Kidney epithelial cell (primary cell): ENCODE results near the gene QTRT2. TPM values are rescaled to one million over a fixed set of nuclear protein-coding genes. Genes with fewer than 3 reads are reported as not detected.
A peak's percentile ranks its signal among the peaks of the same experiment; 100 is the strongest.

Source experiments
- DNase-seq: peaks from one replicate; pipeline ENCODE4 v3.0.0-alpha.2; 2010; ENCODE audit warnings: low read depth
- H3K27me3 ChIP-seq: 2 replicates; pipeline ENCODE4 v1.6.0; 2011; ENCODE audit warnings: low read length; ENCODE audit not compliant: control insufficient read depth, insufficient read depth
- H3K36me3 ChIP-seq: 2 replicates; pipeline ENCODE4 v1.5.1; 2011; ENCODE audit warnings: low read length; ENCODE audit not compliant: control insufficient read depth, insufficient read depth
- H3K4me3 ChIP-seq: 2 replicates; pipeline ENCODE4 v1.5.1; 2011; ENCODE audit warnings: low read depth, mild to moderate bottlenecking, control low read depth, low read length
- total RNA-seq: library from RNA; depleted of rRNA; stranded (reverse); fragments of >200 nt; gene quantifications from 2 replicates; pipeline ENCODE4 v1.2.3, GENCODE V29; 2015
- TF ChIP-seq, protein P1 (sequence below): IDR thresholded peaks from 2 replicates; pipeline ENCODE4 v1.5.1; 2011; ENCODE audit warnings: mild to moderate bottlenecking, moderate library complexity, low read length, control low read depth, inconsistent platforms; ENCODE audit not compliant: insufficient read depth, poor library complexity, severe bottlenecking

QTRT2 gene
- total RNA-seq, 1 donor from 2014 or later: 30.1 TPM

DNA sequence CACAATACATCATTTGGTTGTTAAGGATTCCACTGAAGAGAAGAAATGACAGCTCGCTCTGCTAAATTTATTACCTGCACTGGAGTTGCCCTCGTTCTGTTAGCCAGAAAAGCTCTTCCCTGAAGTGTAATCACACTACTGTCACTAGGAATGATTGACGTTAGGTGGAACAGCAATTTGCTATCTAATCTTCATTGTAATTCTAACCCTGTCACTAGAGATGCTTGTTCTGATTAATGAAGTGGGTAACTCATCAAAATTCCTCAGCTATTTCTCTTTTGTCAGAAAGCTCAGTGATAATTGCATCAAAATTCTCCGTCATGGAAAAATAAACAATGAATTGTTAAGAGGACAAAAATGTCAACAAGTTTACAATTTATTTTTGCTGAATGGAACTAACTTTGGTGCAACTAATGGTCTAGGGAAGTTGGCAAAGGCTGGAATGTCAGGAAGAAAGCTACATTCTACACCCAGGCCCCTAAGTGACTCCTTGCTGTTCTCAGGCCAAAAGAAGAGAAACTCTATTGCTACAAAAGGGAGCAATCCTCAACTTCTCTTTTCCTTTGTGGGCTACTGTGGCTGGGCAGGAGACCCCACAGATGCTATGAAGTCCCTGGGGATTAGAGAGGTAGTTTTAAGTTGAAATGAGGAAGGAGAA lies 34.3 kb upstream of the QTRT2 start:
- DNase-seq: no peak
- TF ChIP-seq, protein P1, sequence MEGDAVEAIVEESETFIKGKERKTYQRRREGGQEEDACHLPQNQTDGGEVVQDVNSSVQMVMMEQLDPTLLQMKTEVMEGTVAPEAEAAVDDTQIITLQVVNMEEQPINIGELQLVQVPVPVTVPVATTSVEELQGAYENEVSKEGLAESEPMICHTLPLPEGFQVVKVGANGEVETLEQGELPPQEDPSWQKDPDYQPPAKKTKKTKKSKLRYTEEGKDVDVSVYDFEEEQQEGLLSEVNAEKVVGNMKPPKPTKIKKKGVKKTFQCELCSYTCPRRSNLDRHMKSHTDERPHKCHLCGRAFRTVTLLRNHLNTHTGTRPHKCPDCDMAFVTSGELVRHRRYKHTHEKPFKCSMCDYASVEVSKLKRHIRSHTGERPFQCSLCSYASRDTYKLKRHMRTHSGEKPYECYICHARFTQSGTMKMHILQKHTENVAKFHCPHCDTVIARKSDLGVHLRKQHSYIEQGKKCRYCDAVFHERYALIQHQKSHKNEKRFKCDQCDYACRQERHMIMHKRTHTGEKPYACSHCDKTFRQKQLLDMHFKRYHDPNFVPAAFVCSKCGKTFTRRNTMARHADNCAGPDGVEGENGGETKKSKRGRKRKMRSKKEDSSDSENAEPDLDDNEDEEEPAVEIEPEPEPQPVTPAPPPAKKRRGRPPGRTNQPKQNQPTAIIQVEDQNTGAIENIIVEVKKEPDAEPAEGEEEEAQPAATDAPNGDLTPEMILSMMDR: no peak
- no peaks in the 10 kb centered on the region for H3K36me3 ChIP-seq

DNA sequence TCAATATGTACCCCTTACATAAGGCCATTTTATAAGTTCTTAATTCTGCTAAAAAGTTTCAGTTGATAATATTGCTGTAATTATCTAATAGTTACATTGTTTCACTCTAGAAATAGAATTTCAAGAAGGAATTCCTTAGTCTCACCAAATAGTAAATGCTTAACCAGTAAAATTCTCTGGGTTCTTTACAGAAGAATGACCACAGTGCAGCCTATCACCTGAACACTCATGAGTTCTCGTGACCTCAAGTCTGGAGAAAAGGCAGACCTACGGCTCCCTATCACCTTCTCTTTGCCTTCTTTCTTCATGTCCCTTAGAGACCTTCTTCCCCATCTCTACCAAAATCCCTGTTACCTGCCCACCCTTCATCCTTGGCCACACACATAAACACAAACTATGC lies 31.1 kb upstream of the QTRT2 start:
- no peak overlapping the region for H3K4me3 ChIP-seq
- DNase-seq: peak; percentile 4
- no peaks in the 10 kb centered on the region for H3K36me3 ChIP-seq
- H3K27me3 ChIP-seq: no peaks in the 10 kb centered on the region
- TF ChIP-seq, protein P1: no peak

More for the DNA sequence above, 34.3 kb upstream of the QTRT2 start:
- H3K27me3 ChIP-seq: no peaks in the 10 kb centered on the region
- no peak overlapping the region for H3K4me3 ChIP-seq

DNA sequence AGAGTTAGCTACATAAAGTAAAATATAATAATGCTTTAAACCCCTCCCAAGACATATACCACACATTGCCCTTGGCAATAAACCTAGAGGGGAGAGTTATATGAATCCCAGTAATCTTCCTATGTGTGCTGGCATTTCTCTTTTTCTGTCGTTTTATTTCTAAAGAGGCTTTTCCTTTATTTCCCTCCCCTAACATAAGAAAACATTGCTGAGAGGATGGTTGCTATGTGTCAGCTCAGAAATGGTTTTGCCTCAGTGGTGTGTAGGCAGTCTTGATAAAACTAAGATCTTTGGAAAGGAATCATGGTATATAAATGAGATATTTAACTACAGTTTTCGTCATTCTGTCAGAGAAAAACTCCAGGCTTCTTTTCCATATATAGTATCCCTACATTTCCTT lies 30.2 kb upstream of the QTRT2 start:
- H3K4me3 ChIP-seq: no peak overlapping the region
- DNase-seq: no peak

DNA sequence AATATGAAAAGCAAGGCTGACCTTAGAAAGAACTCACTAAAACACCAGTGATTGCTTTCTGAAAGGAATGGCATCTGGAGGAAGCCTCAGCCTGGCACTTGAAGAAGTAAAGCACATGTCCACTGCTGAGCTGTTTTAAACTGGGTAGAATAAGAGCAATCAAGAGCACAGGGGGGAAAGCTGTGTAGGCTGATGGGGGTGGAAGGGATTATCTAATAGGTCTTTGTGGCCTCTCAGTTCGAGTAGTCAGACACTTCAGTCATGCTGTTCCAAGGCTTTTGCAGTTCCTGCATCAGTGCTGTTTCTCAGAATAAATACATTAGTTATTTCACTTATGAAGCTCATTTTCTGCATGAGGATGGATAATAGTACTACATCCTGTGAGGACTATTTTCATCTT lies 22.8 kb upstream of the QTRT2 start:
- TF ChIP-seq, protein P1: no peak
- Histone ChIP-seq H3K4me3 (no peak overlapping the region), H3K36me3 (no peaks in the 10 kb centered on the region), H3K27me3 (no peaks in the 10 kb centered on the region)
- DNase-seq: no peak

More for the DNA sequence above, 30.2 kb upstream of the QTRT2 start:
- TF ChIP-seq, protein P1: no peak
- H3K36me3 ChIP-seq: no peaks in the 10 kb centered on the region
- H3K27me3 ChIP-seq: no peaks in the 10 kb centered on the region

DNA sequence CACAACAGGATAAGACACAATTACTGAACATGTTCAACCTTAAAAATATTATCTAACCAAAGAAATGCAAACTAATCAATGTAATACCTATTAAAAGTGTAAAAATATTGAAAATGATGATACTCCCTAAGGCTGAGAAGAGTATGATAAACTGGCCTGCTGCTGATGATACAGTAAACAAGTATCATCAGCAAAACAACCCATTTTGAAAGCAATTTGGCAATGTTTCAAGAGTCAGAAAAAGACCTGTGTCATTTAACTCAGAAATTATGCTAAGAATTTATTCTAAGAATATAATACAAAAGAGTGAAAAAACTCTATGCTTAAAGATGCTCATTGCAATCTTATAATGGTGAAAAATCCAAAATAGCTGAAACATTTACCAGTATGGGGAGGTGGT lies 22.3 kb upstream of the QTRT2 start:
- no peak for DNase-seq

More for the DNA sequence above, 22.3 kb upstream of the QTRT2 start:
- H3K36me3 ChIP-seq: no peaks in the 10 kb centered on the region
- H3K4me3 ChIP-seq: no peak overlapping the region
- no peaks in the 10 kb centered on the region for H3K27me3 ChIP-seq
- TF ChIP-seq, protein P1: no peak
